GM18868 (cell line): ENCODE data around the gene SPATA24.
"Not testable (repeated sequence)": the region's sequence is repeated elsewhere in the genome, so short reads cannot be mapped to it uniquely, and the experiment has no call there.

Experiments used
- ATAC-seq: cut with Tn5 transposase; IDR thresholded peaks from one replicate; pipeline ENCODE4 v1.9.1; 2021; ENCODE audit warnings: mild to moderate bottlenecking, moderate library complexity; ENCODE audit not compliant: unreplicated experiment

SPATA24 gene, protein sequence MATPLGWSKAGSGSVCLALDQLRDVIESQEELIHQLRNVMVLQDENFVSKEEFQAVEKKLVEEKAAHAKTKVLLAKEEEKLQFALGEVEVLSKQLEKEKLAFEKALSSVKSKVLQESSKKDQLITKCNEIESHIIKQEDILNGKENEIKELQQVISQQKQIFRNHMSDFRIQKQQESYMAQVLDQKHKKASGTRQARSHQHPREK

DNA sequence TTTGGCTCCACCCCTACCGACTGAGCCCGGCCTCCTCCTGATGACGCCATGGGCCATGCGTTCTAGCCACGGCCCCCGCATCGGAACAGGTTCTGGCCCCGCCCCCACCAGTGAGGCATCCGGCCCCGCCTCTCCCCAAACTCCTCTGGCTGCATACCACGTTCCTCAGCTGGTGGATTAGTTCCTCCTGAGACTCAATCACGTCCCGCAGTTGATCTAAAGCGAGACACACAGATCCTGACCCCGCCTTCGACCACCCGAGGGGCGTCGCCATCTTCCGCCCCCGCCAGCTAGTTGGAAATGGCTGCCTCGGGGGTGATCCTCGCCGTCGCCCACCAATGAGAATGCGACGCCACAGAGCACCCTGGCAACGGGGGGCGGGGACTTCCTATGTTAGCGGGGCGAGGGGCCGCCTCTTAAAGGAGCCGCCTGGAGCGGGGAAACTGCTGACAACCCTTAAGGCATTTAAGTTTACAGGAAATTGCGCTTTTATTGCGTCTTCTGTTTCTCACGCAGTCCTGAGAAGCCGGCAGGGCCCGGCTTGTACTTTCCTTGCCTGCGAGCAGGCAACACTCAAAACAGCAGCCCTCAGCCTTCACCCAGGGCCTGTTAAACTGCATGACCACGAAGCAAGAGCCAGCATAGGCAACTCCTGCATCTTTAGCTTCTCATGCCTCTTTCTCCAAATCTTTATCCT lies at the start of gene SPATA24:
Gene SPATA24 (minus strand): TSS at position 303 of the 697 bp plus-strand sequence. CDS start 29 bp downstream, at position 274.
- peak; percentile 75 for ATAC-seq

DNA sequence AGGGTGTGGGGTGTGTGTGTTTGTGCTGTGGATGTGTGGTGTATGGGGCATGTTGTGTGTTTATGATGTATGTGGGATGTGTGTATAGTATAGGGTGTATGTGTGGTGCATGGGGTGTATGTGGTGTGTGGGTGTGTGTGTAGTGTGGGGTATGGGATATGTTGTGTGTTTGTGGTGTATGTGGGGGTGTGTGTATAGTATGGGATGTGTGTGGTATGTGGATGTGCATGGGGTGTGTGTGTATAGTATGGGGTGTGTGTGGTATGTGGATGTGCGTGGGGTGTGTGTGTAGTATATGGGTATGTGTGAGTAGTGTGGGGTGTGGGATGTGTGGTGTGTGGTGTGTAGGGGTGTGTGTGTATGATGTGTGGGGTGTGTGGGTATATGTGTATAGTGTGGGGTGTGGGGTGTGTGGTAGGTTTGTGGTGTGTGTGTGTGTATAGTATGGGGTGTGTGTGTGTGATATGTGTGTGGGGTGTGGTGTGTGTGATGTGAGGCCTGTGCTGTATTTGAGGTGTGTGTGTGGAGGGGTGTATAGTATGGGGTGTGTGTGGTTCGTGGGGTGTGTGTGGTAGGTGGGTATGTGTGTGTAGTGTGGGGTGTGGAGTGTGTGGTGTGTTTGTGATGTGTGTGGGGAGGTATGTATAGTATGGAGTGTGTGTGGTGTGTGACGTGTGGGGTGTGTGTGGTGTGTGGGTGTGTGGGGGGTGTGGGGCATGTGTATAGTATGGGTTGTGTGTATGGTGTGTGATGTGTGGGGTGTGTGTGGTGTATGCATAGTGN lies 48.2 kb upstream of the SPATA24 start:
- no peak for ATAC-seq

DNA sequence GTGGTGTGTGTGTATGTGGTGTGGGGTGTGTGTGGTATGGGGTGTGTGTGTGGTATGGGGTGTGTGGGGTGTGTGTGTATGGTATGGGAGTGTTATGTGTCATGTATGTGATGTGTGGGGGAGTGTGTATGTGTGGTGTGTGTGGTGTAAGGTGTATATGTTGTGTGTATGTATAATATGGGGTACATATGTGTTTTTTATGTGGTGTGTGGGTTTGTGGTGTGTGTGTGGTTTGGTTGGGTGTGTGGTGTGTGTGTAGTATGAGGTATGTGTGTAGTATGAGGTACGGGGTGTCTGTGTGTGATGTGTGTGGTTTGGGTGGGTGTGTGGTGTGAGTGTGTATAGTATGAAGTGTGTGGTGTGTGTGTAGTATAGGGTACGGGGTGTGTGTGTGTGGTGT lies 47.3 kb upstream of the SPATA24 start:
- ATAC-seq = no peak

DNA sequence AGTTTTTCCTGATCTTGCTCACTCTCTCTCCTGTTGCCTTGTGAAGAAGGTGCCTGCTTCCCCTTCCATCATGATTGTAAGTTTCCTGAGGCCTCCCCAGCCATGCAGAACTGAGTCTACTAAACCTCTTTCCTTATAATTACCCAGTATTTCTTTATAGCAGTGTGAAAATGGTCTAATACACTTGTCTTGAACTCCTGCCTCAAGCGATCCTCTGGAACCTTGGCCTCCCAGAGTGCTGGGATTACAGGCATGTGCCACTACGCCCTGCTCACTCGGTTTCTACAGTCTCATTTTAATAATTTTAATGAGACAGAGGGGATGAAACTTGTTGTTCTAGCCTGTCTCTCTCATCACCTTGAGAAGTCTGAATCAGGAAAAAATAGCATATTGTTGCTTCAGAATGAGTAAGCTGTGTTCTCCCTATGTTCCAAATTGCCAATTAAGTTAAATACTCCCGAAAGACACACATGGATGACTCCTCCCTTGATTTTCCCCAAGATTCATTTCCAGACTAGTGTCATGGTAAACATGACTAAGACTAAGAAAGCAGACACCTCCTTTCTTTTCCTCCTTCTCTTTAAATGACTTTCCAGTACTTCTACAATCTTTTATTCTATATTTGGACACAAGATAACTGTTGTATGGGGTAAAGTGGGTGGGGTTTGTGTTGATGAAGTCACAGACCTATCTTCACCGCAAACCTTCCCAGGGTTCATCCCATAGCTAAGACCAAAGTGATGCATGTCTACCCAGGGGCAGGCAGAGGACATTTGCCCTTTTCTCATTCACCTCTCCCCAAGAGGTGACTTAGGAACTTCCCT lies 43.3 kb upstream of the SPATA24 start:
- ATAC-seq = peak; percentile 80

DNA sequence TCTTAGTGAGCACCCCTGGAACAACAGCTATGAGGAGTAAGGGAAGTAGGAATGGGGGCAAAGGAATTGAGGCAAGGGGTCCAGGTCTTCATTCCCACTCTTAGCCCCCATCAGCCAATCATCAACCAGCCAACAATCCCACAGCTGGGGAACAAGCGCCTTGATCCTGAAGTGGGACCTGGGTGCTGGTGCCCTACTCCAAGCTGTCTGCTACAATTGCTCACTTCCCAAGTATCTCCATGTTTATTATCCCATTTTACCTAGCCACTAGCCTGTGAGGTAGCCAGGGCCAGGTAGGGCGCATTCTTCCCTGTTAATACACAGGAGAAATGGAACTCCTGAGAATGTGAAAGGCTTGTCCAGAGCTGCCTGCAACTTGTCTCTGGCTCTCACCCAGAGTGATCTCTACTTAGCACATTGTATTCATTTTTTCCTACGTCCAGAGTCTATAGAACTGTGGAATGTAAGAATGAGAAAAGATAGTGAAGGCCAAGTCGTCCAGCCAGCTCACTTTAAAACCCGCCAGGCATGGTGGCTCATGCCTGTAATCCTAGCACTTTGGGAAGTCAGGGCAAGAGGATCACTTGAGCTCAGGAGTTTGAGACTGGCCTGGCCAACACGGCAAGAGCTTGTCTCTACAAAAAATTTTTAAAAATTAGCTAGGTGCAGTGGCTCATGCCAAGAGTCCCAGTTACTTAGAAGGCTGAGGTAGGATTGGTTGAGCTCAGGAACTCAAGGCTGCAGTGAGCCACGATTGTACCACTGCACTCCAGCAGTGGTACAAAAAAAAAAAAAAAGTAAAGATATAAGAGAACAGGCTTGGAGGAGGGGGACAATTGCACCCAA lies 41.7 kb upstream of the SPATA24 start:
- ATAC-seq = no peak

DNA sequence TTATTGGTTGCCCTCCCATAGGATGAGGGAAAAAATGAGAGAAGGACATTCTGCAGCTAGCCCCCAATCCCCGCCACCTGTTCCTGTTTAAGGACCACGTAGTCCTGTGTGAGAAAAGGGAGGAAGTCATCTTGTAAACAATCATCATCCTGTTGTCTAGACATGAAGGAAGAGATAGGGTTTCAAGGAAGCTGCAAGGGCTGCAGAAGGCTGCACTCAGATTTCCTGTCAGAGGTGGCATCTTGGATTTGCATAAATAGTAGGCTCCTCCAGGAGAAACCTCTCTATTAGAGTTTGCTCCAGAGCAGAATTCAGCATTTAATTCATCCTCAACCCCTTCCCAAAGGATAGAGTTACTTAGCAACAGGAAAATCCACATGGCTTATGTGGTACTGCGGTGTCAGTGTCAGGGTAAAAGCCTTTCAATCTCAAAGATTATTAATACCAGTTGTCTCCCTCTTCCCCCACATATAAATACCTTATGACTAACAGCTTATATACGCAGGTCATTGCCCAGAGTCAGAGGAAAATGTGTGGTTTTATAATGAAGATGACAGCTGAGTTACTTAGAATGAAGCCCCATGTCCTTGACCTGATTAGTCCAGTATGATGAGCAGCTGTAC lies 40.1 kb upstream of the SPATA24 start:
- ATAC-seq = no peak

DNA sequence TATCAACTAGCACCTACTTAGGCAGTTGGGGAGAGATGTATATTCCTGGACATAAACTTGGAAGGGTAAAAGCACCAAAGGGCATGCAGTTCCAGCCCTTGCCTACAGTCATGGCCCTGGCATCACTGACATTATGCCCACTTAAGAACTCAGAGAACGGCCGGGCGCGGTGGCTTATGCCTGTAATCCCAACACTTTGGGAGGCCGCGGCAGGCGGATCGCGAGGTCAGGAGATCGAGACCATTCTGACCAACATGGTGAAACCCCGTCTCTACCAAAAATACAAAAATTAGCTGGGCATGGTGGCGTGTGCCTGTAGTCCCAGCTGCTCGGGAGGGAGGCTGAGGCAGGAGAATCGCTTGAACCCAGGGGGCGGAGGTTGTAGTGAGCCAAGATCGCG lies 36.5 kb upstream of the SPATA24 start:
- not testable (repeated sequence) for ATAC-seq

DNA sequence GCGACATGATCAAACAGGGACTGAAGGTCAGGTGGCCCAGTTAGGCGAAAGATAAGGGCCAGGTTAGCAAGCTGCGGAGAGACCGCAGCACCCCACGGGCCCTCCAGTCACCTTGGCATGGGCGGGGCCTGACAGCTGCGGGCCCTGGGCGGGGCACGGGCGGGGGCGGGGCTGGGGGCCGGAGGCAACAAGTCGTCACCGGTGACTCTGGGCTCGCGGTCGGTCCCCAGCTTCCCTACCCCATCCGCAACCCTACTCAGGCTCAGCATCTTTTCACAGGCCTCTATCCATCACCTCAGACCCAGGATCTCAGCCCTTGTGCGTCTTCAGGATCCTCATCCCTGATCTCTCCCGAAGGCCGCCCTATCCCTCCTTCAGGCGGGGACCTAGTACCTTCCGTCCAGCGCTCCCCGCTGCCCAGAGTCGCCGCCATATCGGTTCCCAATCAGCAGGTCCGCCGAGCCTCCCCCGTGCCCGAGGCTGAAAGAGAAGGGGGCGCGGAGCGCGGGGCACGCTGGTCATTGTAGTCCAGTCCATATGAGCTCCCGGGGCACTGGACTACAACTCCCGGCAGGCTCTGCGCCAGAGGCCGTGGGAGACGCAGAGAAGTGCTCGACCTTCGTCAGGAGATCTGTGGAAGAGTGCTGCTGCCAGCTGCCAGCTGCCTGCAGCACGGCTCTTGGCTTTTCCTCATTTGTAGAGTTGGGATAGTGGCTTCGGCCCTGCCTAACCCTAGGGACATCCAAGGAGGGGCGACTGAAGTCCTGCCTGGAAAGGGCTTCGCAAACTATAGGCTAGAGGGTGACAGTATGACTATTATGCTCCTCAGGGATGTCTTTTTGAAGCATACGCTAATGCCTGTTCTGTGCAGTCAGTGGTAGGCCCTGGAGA lies 35.4 kb upstream of the SPATA24 start, which contains the start of gene DNAJC18:
Gene DNAJC18 (minus strand): TSS at position 513 of the 891 bp plus-strand sequence. CDS start 80 bp downstream, at position 433.
- peak; percentile 87 for ATAC-seq

DNA sequence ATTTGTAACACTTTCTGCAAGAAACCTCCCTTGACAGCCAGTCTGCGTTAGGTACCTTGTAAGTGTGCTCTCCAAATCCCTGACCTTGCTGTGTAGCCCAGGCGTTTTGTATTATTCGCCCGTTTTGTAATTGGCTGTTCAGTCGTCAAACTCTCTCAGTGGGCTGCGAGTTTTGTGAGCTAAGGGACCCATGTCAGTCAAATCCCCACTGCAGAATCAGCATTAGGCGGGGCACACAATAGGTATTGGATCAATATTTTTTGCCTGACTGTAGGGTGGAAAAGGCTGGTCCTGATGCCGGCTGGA lies 34.8 kb upstream of the SPATA24 start:
- ATAC-seq = no peak

DNA sequence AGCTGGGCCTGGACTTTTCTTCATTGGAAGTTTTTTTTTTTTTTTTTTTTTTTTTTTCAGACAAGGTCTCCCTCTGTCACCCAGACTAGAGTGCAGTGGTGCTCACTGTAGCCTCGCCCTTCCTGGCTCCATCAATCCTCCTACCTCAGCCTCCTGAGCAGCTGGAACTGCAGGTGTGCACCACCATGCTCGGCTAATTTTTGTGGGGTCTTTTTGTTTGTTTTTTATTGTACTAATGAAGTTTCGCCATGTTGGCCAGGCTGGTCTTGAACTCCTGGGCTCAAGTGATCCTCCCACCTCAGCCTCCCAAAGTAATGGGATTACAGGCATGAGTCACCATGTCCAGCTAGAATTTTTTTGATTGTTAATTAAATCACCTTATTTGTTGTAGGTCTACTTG lies 31.8 kb upstream of the SPATA24 start:
- no peak for ATAC-seq

DNA sequence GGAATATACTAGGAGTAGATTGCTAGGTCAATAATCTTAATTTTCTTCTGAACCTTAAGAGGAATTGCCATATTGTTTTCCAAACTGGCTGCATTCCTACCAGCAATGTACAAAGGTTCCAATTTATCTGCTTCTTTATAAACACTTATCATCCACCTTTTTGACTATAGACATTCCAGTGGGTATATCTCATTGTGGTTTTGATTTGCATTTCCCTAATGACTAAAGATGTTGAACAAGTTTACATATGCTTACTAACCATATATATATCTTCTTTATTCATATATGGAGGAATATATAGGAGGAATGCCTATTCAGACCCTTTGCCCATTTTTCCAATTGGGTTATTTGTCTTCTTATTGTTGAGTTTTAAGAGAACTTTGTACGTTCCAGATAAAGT lies 27.8 kb upstream of the SPATA24 start:
- ATAC-seq = no peak

DNA sequence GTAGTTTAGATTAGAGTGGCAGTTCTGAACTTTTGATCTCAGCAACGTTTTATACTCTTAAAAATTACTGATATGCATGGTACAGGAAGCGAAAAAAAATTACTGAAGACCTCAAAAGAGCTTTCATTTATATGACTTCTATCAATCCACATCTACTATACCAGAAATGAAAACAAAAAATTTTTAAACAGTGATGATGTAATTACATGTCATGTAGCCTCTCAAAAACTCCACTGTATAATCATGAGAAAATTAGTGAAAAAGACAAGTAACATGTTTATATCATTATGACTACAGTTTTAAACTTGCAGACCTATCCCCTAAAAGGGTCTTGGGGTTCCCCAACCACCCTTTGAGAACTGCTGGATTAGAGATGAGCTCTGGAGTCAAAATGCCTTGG lies 26.1 kb upstream of the SPATA24 start:
- ATAC-seq = no peak

DNA sequence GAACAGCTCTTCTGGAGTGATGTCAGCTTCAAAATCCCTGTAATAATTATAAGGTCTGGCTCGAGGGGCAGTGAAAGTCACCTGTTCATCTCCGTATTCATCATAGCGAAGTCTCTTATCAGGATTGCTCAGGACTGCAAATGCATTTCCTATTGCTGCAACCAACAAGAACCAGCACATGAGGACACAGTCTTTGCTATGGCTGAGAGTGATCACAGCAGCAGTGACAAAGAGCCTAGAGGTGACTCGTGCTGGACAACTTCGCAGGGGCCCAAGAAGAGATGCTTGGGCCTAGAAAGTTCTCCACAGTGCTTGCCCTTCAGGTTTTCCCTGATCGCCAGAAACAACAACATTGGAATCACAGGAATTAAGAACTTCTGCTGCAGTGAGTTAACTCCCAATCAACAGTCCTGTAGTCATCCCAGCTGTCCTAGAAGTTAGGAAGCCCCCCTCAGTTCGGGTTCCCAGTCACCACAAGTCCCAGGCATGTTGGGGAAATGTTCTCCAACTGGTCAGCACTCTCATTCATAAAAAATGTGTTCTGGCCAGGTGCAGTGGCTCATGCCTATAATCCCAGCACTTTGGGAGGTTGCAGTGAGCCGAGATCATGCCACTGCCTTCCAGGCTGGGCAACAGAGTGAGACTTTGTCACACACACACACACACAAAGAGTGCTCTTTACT lies 22.5 kb upstream of the SPATA24 start:
- no peak for ATAC-seq

DNA sequence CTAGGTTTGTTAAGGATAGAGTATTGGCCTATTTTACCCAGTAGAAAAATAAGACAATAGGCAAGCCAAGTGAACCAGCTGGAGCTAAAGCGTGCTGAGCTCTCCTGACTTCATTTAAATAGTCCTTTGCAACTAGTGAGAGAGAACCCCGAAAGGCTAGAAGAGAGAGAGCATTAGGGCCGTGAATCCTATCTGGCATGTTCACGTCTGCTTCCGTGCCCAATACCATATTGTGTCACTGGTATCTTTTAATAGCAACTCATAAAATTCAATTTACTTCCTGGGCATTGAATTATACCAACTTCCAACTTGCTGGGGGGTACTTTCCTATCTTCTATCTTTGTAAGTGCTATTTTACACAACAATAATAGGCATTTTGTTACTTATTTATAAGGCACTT lies 21.6 kb upstream of the SPATA24 start:
- no peak for ATAC-seq

DNA sequence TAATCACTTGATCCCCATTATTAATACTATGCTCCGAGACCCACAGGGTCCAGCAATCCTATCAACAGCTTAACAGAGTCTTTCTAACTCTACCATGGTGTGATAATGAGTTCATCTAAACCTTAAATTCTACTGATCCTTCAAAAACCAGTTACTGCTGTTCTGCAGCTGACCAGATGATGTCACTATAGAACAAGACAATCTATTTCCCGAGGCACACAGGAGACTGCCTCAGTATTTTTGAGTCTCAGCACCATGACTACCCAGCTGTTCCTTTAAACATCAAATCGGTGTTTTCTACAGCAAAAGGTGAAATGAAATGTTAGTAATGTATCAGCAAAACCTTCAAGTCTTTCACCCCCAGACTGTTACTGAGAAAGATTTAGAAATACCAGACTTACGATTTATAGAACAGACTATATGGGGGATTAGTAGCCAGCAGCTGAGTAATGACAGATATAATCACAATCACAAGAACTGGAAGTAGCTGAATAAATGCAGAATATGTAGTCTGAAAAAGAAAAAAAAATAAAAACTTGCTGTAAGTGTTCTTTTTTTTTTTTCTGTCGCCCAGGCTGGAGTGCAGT lies 18.5 kb upstream of the SPATA24 start:
- no peak for ATAC-seq

DNA sequence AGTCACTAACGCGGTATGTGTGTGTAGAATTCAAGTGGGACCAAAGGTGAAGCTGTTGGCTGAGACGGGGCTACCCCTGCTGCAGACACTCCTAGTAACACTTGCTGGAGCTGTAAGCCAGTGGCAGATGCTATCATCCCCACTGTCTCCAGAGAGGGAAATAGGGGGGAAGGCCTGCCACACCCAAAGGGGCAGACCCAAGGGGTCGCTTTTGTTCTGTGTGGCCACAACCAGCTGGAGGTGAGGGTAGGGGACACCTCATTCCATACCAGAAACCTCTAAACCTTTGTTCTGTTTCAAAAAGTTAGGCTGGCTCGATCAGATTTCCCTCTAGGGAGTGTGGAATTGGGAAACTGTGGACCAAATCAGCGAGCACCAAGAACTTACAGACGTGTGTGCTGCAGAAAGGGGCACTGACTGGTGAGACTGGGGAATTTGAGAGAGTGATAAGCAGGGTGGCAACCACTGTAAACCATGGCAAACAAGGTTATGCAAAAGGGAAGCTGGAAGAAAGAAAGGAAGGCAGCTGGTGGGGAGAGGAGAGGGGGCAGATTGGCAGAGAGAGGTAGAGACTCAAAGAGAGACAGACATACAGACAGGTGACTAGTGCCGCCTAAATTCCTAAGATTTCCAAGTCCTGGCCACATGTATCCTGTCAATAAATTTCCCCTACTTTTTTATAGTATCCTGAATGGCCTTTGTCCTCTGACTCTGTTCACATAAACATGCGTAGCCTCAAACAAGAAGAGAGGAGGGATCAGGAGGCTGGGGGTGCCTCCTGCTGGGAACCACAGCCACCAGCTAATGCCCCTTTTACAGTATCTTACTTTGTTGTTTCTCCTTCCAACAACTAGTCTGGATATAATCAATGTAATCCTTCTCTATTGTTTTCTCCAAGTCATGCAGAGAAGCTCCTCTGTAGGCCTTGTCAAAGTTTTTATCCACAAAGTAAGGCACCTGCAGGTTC lies 15.6 kb upstream of the SPATA24 start:
- no peak for ATAC-seq

DNA sequence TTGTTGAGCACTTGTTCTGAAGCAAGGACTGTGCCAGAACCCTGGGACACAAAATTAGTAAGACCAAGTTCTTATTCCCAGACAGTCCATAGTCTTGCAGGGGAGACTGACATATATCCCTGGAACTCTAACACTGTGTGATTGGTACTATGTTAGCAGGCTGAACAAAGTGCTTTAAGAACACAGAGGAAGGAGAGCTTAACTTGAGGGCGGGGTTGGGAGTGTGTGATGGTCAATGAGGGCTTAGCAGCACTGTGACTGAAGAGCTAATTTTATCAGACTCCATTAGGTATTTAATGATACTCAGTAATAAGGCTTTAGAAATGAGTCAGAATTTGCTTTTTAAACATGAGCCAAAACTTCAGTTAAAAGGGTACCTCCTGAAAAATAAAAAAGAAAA lies 14.9 kb upstream of the SPATA24 start:
- ATAC-seq = no peak
